ENCODE data around the gene SIRT1. TPM values are rescaled to one million over a fixed set of nuclear protein-coding genes. Genes with fewer than 3 reads are reported as not detected.

The SIRT1 gene
- total RNA-seq, 1 experiment from 2014 or later = 30.0 TPM

GRCh38 chr10:67914777-67915340 is 30.4 kb downstream of the SIRT1 start:
- DNase-seq = no peak
- no peak overlapping the region for H3K4me3 ChIP-seq (ENCODE audit: insufficient read depth, low read depth, low read length)
- no peaks in the 10 kb centered on the region for H3K27me3 ChIP-seq (ENCODE audit: control insufficient read depth, insufficient read depth, low read length)
- H3K36me3 ChIP-seq (replicated peaks; ENCODE audit: control insufficient read depth, insufficient read depth, low read length) = peaks cover 27% of the 10 kb centered on the region

GRCh38 chr10:67917169-67917568 is 32.7 kb downstream of the SIRT1 start:
- Histone ChIP-seq H3K4me3 (ENCODE audit: insufficient read depth, low read depth, low read length) (no peak overlapping the region), H3K27me3 (ENCODE audit: control insufficient read depth, insufficient read depth, low read length) (no peaks in the 10 kb centered on the region), H3K36me3 (replicated peaks; ENCODE audit: control insufficient read depth, insufficient read depth, low read length) (peaks cover 21% of the 10 kb centered on the region)
- DNase-seq = no peak

GRCh38 chr10:67917679-67918078 is 33.2 kb downstream of the SIRT1 start:
- no peak overlapping the region for H3K4me3 ChIP-seq (ENCODE audit: insufficient read depth, low read depth, low read length)
- no peak for DNase-seq
- peaks cover 18% of the 10 kb centered on the region for H3K36me3 ChIP-seq (replicated peaks; ENCODE audit: control insufficient read depth, insufficient read depth, low read length)
- no peaks in the 10 kb centered on the region for H3K27me3 ChIP-seq (ENCODE audit: control insufficient read depth, insufficient read depth, low read length)

- no peak overlapping the region for H3K4me3 ChIP-seq (ENCODE audit: insufficient read depth, low read depth, low read length)
- no peaks in the 10 kb centered on the region for H3K27me3 ChIP-seq (ENCODE audit: control insufficient read depth, insufficient read depth, low read length)
- H3K36me3 ChIP-seq (replicated peaks; ENCODE audit: control insufficient read depth, insufficient read depth, low read length) = peaks cover 7% of the 10 kb centered on the region
- no peak for DNase-seq
These were observed 36.6 kb downstream of the SIRT1 start for GRCh38 chr10:67921065-67921464.

- DNase-seq = no peak
These were observed 39.1 kb downstream of the SIRT1 start for GRCh38 chr10:67923551-67923950.

GRCh38 chr10:67924136-67924535 is 39.7 kb downstream of the SIRT1 start:
- no peak overlapping the region for H3K4me3 ChIP-seq (ENCODE audit: insufficient read depth, low read depth, low read length)
- no peaks in the 10 kb centered on the region for H3K27me3 ChIP-seq (ENCODE audit: control insufficient read depth, insufficient read depth, low read length)
- no peaks in the 10 kb centered on the region for H3K36me3 ChIP-seq (replicated peaks; ENCODE audit: control insufficient read depth, insufficient read depth, low read length)
- no peak for DNase-seq

More at GRCh38 chr10:67923551-67923950, 39.1 kb downstream of the SIRT1 start:
- Histone ChIP-seq H3K4me3 (ENCODE audit: insufficient read depth, low read depth, low read length) (no peak overlapping the region), H3K27me3 (ENCODE audit: control insufficient read depth, insufficient read depth, low read length) (no peaks in the 10 kb centered on the region), H3K36me3 (replicated peaks; ENCODE audit: control insufficient read depth, insufficient read depth, low read length) (peaks cover 2% of the 10 kb centered on the region)

- Histone ChIP-seq H3K36me3 (replicated peaks; ENCODE audit: control insufficient read depth, insufficient read depth, low read length) (no peaks in the 10 kb centered on the region), H3K27me3 (ENCODE audit: control insufficient read depth, insufficient read depth, low read length) (no peaks in the 10 kb centered on the region), H3K4me3 (ENCODE audit: insufficient read depth, low read depth, low read length) (no peak overlapping the region)
- no peak for DNase-seq
These were observed 41.1 kb downstream of the SIRT1 start for GRCh38 chr10:67925449-67926005.

- no peak for DNase-seq
- Histone ChIP-seq H3K4me3 (ENCODE audit: insufficient read depth, low read depth, low read length) (no peak overlapping the region), H3K27me3 (ENCODE audit: control insufficient read depth, insufficient read depth, low read length) (no peaks in the 10 kb centered on the region), H3K36me3 (replicated peaks; ENCODE audit: control insufficient read depth, insufficient read depth, low read length) (no peaks in the 10 kb centered on the region)
These were observed 42.5 kb downstream of the SIRT1 start for GRCh38 chr10:67926951-67927350.

GRCh38 chr10:67933199-67933598 is 48.7 kb downstream of the SIRT1 start:
- no peak for DNase-seq
- Histone ChIP-seq H3K4me3 (ENCODE audit: insufficient read depth, low read depth, low read length) (no peak overlapping the region), H3K27me3 (ENCODE audit: control insufficient read depth, insufficient read depth, low read length) (no peaks in the 10 kb centered on the region), H3K36me3 (replicated peaks; ENCODE audit: control insufficient read depth, insufficient read depth, low read length) (no peaks in the 10 kb centered on the region; the same call in 1 of the 2 replicates)

GRCh38 chr10:67934336-67934735 is 49.9 kb downstream of the SIRT1 start:
- no peak for DNase-seq
- no peaks in the 10 kb centered on the region; the same call in 1 of the 2 replicates for H3K36me3 ChIP-seq (replicated peaks; ENCODE audit: control insufficient read depth, insufficient read depth, low read length)
- no peaks in the 10 kb centered on the region for H3K27me3 ChIP-seq (ENCODE audit: control insufficient read depth, insufficient read depth, low read length)

GRCh38 chr10:67935223-67935622 is 50.8 kb downstream of the SIRT1 start:
- Histone ChIP-seq H3K27me3 (ENCODE audit: control insufficient read depth, insufficient read depth, low read length) (no peaks in the 10 kb centered on the region), H3K36me3 (replicated peaks; ENCODE audit: control insufficient read depth, insufficient read depth, low read length) (no peaks in the 10 kb centered on the region; the same call in 1 of the 2 replicates), H3K4me3 (ENCODE audit: insufficient read depth, low read depth, low read length) (no peak overlapping the region)
- peak; percentile 8 for DNase-seq

More at GRCh38 chr10:67934336-67934735, 49.9 kb downstream of the SIRT1 start:
- no peak overlapping the region for H3K4me3 ChIP-seq (ENCODE audit: insufficient read depth, low read depth, low read length)

- H3K27me3 ChIP-seq (ENCODE audit: control insufficient read depth, insufficient read depth, low read length) = no peaks in the 10 kb centered on the region
- no peak overlapping the region for H3K4me3 ChIP-seq (ENCODE audit: insufficient read depth, low read depth, low read length)
- DNase-seq = no peak
- no peaks in the 10 kb centered on the region; the same call in 1 of the 2 replicates for H3K36me3 ChIP-seq (replicated peaks; ENCODE audit: control insufficient read depth, insufficient read depth, low read length)
These were observed 52.0 kb downstream of the SIRT1 start for GRCh38 chr10:67936416-67936815.

- Histone ChIP-seq H3K27me3 (ENCODE audit: control insufficient read depth, insufficient read depth, low read length) (no peaks in the 10 kb centered on the region), H3K36me3 (replicated peaks; ENCODE audit: control insufficient read depth, insufficient read depth, low read length) (no peaks in the 10 kb centered on the region), H3K4me3 (ENCODE audit: insufficient read depth, low read depth, low read length) (no peak overlapping the region)
- no peak for DNase-seq
These were observed 59.5 kb downstream of the SIRT1 start for GRCh38 chr10:67943917-67944316.

GRCh38 chr10:67955614-67956013 is 71.2 kb downstream of the SIRT1 start:
- Histone ChIP-seq H3K36me3 (replicated peaks; ENCODE audit: control insufficient read depth, insufficient read depth, low read length) (no peaks in the 10 kb centered on the region; the same call in 1 of the 2 replicates), H3K4me3 (ENCODE audit: insufficient read depth, low read depth, low read length) (no peak overlapping the region), H3K27me3 (ENCODE audit: control insufficient read depth, insufficient read depth, low read length) (no peaks in the 10 kb centered on the region)
- DNase-seq = no peak

GRCh38 chr10:67959839-67960476 is 75.5 kb downstream of the SIRT1 start:
- Histone ChIP-seq H3K4me3 (ENCODE audit: insufficient read depth, low read depth, low read length) (no peak overlapping the region), H3K27me3 (ENCODE audit: control insufficient read depth, insufficient read depth, low read length) (no peaks in the 10 kb centered on the region), H3K36me3 (replicated peaks; ENCODE audit: control insufficient read depth, insufficient read depth, low read length) (no peaks in the 10 kb centered on the region)
- DNase-seq = no peak

Measured in H7 (cell line).